ENCODE data around the gene RBBP8NL.

Gene RBBP8NL

GRCh38 chr20:62424249-62425107 lies 2.9 kb downstream of the RBBP8NL start:
- no peaks in the 10 kb centered on the region for H3F3A ChIP-seq (ENCODE audit: insufficient read depth, low read length)
- H3K9me3 ChIP-seq (ENCODE audit: low read length): no peaks in the 10 kb centered on the region
- no peak overlapping the region for H3K9ac ChIP-seq (ENCODE audit: low read length)
- H3K27ac ChIP-seq (ENCODE audit: low read depth, low read length, poor library complexity, severe bottlenecking): no peak overlapping the region
- H3K4me2 ChIP-seq (ENCODE audit: low read length): no peak overlapping the region
- no peaks in the 10 kb centered on the region for H3K9me2 ChIP-seq (ENCODE audit: low read depth, low read length)
- H3K79me2 ChIP-seq (ENCODE audit: insufficient read depth, low read length): no peaks in the 10 kb centered on the region
- no peaks in the 10 kb centered on the region; the same call in 1 of the 2 replicates for H3K27me3 ChIP-seq (ENCODE audit: insufficient read depth, low read length)
- H3K4me3 ChIP-seq (ENCODE audit: low read depth, low read length, poor library complexity, severe bottlenecking): no peak overlapping the region
- H3K4me1 ChIP-seq (ENCODE audit: insufficient read depth, low read length, severe bottlenecking): no peaks in the 10 kb centered on the region
- no peak for TF ChIP-seq CTCF (IDR thresholded peaks at IDR 0.05; ENCODE audit: low read length)
- no peak for TF ChIP-seq EZH2 (IDR thresholded peaks at IDR 0.05; ENCODE audit: borderline replicate concordance, low read length)
- no peaks in the 10 kb centered on the region for H4K20me1 ChIP-seq (ENCODE audit: insufficient read depth, low read length)
- no peaks in the 10 kb centered on the region for H3K36me3 ChIP-seq (ENCODE audit: insufficient read depth, low read length)
- H2AFZ ChIP-seq (ENCODE audit: low read length): no peak overlapping the region

GRCh38 chr20:62423326-62423706 lies 4.0 kb downstream of the RBBP8NL start:
- H3K27ac ChIP-seq (ENCODE audit: low read depth, low read length, poor library complexity, severe bottlenecking): no peak overlapping the region
- H3K9me3 ChIP-seq (ENCODE audit: low read length): no peaks in the 10 kb centered on the region
- no peak for TF ChIP-seq EZH2 (IDR thresholded peaks at IDR 0.05; ENCODE audit: borderline replicate concordance, low read length)
- TF ChIP-seq CTCF (IDR thresholded peaks at IDR 0.05; ENCODE audit: low read length): no peak
- no peaks in the 10 kb centered on the region for H3K9me2 ChIP-seq (ENCODE audit: low read depth, low read length)
- no peak overlapping the region for H2AFZ ChIP-seq (ENCODE audit: low read length)
- no peaks in the 10 kb centered on the region for H4K20me1 ChIP-seq (ENCODE audit: insufficient read depth, low read length)
- no peaks in the 10 kb centered on the region for H3K79me2 ChIP-seq (ENCODE audit: insufficient read depth, low read length)
- H3K36me3 ChIP-seq (ENCODE audit: insufficient read depth, low read length): no peaks in the 10 kb centered on the region
- no peak overlapping the region for H3K9ac ChIP-seq (ENCODE audit: low read length)
- no peak overlapping the region for H3K4me2 ChIP-seq (ENCODE audit: low read length)
- no peaks in the 10 kb centered on the region for H3F3A ChIP-seq (ENCODE audit: insufficient read depth, low read length)
- H3K4me3 ChIP-seq (ENCODE audit: low read depth, low read length, poor library complexity, severe bottlenecking): no peak overlapping the region
- H3K27me3 ChIP-seq (ENCODE audit: insufficient read depth, low read length): peaks cover 7% of the 10 kb centered on the region; the same call in 1 of the 2 replicates
- H3K4me1 ChIP-seq (ENCODE audit: insufficient read depth, low read length, severe bottlenecking): no peaks in the 10 kb centered on the region

- H3K4me2 ChIP-seq (ENCODE audit: low read length): no peak overlapping the region
- H4K20me1 ChIP-seq (ENCODE audit: insufficient read depth, low read length): no peaks in the 10 kb centered on the region
- TF ChIP-seq CTCF (IDR thresholded peaks at IDR 0.05; ENCODE audit: low read length): no peak
- TF ChIP-seq EZH2 (IDR thresholded peaks at IDR 0.05; ENCODE audit: borderline replicate concordance, low read length): no peak
- no peak overlapping the region for H3K4me3 ChIP-seq (ENCODE audit: low read depth, low read length, poor library complexity, severe bottlenecking)
- H3K27ac ChIP-seq (ENCODE audit: low read depth, low read length, poor library complexity, severe bottlenecking): no peak overlapping the region
- no peaks in the 10 kb centered on the region for H3K36me3 ChIP-seq (ENCODE audit: insufficient read depth, low read length)
- no peaks in the 10 kb centered on the region for H3F3A ChIP-seq (ENCODE audit: insufficient read depth, low read length)
- H2AFZ ChIP-seq (ENCODE audit: low read length): no peak overlapping the region
- H3K79me2 ChIP-seq (ENCODE audit: insufficient read depth, low read length): no peaks in the 10 kb centered on the region
- H3K9me2 ChIP-seq (ENCODE audit: low read depth, low read length): no peaks in the 10 kb centered on the region
- no peaks in the 10 kb centered on the region for H3K9me3 ChIP-seq (ENCODE audit: low read length)
- H3K4me1 ChIP-seq (ENCODE audit: insufficient read depth, low read length, severe bottlenecking): no peaks in the 10 kb centered on the region
- no peak overlapping the region for H3K9ac ChIP-seq (ENCODE audit: low read length)
- peaks cover 7% of the 10 kb centered on the region; the same call in 1 of the 2 replicates for H3K27me3 ChIP-seq (ENCODE audit: insufficient read depth, low read length)
Observed at GRCh38 chr20:62422636-62423325, 4.6 kb downstream of the RBBP8NL start.

All from OCI-LY1 (cell line).